ENCODE data around the gene SFMBT2.

The SFMBT2 gene

DNA sequence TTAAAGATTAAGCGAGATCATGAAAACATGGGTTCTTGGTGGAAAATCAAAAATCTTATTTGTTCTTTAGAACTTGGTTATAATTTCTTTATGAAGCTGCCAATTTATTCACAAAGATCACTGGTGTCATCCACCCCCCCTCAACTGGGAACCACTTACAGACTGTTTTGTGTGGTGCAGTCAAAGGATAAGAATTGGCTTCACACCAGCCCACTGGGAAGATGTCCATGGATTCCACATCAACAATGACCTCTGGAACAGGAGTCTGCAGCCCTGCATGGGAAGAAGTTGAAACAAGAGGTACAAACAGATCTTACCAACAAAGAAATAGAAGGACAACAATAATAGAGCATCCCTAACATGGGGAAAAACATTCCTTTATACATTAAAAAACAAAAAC, 205.2 kb downstream of the SFMBT2 start:
- TF ChIP-seq NFIC (IDR thresholded peaks at IDR 0.05) (no peak), TEAD4 (IDR thresholded peaks at IDR 0.05) (no peak), TCF12 (IDR thresholded peaks at IDR 0.05; ENCODE audit: low read depth) (no peak), FOXM1 (IDR thresholded peaks at IDR 0.05; ENCODE audit: borderline replicate concordance, low read depth) (no peak), RAD21 (IDR thresholded peaks at IDR 0.05; ENCODE audit: low read depth) (no peak), EP300 (IDR thresholded peaks at IDR 0.05; ENCODE audit: borderline replicate concordance) (no peak), CEBPB (IDR thresholded peaks at IDR 0.05) (no peak)
- TF ChIP-seq, protein P1, sequence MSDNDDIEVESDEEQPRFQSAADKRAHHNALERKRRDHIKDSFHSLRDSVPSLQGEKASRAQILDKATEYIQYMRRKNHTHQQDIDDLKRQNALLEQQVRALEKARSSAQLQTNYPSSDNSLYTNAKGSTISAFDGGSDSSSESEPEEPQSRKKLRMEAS (IDR thresholded peaks at IDR 0.05), result no peak
- TF ChIP-seq, protein P2, sequence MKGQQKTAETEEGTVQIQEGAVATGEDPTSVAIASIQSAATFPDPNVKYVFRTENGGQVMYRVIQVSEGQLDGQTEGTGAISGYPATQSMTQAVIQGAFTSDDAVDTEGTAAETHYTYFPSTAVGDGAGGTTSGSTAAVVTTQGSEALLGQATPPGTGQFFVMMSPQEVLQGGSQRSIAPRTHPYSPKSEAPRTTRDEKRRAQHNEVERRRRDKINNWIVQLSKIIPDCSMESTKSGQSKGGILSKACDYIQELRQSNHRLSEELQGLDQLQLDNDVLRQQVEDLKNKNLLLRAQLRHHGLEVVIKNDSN (IDR thresholded peaks at IDR 0.05), result no peak
- TF ChIP-seq, protein P3, sequence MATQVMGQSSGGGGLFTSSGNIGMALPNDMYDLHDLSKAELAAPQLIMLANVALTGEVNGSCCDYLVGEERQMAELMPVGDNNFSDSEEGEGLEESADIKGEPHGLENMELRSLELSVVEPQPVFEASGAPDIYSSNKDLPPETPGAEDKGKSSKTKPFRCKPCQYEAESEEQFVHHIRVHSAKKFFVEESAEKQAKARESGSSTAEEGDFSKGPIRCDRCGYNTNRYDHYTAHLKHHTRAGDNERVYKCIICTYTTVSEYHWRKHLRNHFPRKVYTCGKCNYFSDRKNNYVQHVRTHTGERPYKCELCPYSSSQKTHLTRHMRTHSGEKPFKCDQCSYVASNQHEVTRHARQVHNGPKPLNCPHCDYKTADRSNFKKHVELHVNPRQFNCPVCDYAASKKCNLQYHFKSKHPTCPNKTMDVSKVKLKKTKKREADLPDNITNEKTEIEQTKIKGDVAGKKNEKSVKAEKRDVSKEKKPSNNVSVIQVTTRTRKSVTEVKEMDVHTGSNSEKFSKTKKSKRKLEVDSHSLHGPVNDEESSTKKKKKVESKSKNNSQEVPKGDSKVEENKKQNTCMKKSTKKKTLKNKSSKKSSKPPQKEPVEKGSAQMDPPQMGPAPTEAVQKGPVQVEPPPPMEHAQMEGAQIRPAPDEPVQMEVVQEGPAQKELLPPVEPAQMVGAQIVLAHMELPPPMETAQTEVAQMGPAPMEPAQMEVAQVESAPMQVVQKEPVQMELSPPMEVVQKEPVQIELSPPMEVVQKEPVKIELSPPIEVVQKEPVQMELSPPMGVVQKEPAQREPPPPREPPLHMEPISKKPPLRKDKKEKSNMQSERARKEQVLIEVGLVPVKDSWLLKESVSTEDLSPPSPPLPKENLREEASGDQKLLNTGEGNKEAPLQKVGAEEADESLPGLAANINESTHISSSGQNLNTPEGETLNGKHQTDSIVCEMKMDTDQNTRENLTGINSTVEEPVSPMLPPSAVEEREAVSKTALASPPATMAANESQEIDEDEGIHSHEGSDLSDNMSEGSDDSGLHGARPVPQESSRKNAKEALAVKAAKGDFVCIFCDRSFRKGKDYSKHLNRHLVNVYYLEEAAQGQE (IDR thresholded peaks at IDR 0.05; ENCODE audit: low read depth), result no peak

DNA sequence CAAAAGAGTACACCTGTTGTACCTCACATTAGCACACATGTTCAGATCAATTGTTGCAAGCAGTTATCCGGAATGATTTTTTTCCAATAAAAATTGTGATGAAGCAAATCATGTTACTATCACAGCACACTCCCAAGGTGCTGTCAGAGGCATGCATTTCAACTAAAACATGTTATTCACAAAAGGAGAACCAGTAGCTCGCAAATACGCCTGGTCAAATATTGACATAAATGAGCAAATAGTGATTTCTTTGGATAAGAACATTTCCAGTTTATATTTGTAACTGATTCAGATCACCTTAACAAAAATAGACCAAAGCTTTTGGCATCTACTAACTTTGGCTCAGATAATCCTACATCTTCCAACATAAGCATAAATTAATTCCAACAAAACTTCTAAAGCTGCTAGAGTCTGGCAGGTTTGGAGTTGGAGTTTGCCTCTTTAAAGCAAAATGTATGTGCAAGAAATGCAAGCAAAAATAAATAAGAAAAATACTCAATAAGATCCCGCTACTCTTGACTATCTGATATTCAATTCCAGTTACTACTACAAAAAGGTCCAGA, 208.0 kb downstream of the SFMBT2 start:
- TF ChIP-seq YY1 (IDR thresholded peaks at IDR 0.05; ENCODE audit: low read depth) (no peak), EGR1 (IDR thresholded peaks at IDR 0.05) (no peak), TEAD4 (IDR thresholded peaks at IDR 0.05) (no peak), FOXM1 (IDR thresholded peaks at IDR 0.05; ENCODE audit: borderline replicate concordance, low read depth) (no peak), CREB1 (IDR thresholded peaks at IDR 0.05; ENCODE audit: low read depth) (no peak), ZBTB7A (IDR thresholded peaks at IDR 0.05; ENCODE audit: low read depth) (no peak), RAD21 (IDR thresholded peaks at IDR 0.05; ENCODE audit: low read depth) (no peak), EP300 (IDR thresholded peaks at IDR 0.05; ENCODE audit: borderline replicate concordance) (no peak)
- TF ChIP-seq, protein P3 (IDR thresholded peaks at IDR 0.05; ENCODE audit: low read depth), result no peak

DNA sequence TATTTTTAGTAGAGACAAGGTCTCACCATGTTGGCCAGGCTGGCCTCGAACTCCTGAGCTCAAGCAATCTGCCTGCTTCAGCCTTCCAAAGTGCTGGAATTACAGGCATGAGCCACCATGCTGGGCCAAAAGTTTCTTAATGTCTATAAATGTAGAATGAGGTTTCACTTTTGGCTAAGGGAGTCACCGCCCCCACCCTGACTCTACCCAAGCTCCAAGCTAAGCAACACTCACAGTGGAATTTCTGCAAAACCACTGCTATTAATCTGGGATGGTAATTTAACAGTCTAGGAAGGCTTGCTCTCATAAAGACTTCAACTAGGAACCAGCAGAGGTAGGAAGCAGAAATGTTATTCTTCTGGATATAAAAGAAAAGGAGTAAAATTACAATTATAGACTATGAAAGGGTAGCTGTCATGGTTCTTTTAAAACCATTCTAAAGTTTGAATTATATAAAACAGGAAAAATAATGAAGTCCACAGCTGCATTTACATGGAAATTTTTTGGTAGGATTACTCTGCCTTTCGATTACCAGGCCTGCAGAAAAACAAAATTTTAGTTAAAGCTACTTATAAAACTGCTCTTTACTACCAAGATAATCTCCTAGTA, 211.6 kb downstream of the SFMBT2 start:
- TF ChIP-seq TCF12 (IDR thresholded peaks at IDR 0.05; ENCODE audit: low read depth) (no peak), TAF1 (IDR thresholded peaks at IDR 0.05; ENCODE audit: low read depth) (no peak), NFIC (IDR thresholded peaks at IDR 0.05) (no peak), FOXM1 (IDR thresholded peaks at IDR 0.05; ENCODE audit: borderline replicate concordance, low read depth) (no peak), ZBTB7A (IDR thresholded peaks at IDR 0.05; ENCODE audit: low read depth) (no peak), RAD21 (IDR thresholded peaks at IDR 0.05; ENCODE audit: low read depth) (no peak), EP300 (IDR thresholded peaks at IDR 0.05; ENCODE audit: borderline replicate concordance) (no peak), EGR1 (IDR thresholded peaks at IDR 0.05) (no peak), CEBPB (IDR thresholded peaks at IDR 0.05) (no peak), TEAD4 (IDR thresholded peaks at IDR 0.05) (no peak), CREB1 (IDR thresholded peaks at IDR 0.05; ENCODE audit: low read depth) (no peak), YY1 (IDR thresholded peaks at IDR 0.05; ENCODE audit: low read depth) (no peak)
- TF ChIP-seq, protein P3 (IDR thresholded peaks at IDR 0.05; ENCODE audit: low read depth), result no peak
- TF ChIP-seq, protein P2 (IDR thresholded peaks at IDR 0.05), result no peak
- TF ChIP-seq, protein P1 (IDR thresholded peaks at IDR 0.05), result no peak

DNA sequence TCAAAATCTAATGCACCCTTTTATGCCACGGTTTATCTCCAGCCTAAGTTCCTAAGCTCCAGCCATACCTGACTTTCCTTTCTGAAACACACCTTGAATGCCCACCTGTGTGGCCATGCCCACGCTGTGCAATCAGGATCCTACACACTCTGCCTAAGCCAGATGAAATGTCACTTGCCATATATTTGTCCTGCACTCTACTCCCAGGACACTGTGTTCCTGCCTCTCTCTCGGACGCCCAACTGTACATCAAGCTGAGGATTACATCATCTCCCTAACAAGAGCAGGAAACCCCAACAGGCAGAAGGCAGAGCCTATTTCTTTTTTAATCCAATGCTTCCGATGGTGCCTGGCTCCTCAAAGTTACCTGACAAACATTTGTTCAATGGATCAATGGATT, 214.6 kb downstream of the SFMBT2 start:
- no peak for TF ChIP-seq EP300 (IDR thresholded peaks at IDR 0.05; ENCODE audit: borderline replicate concordance)
- TF ChIP-seq, protein P2 (IDR thresholded peaks at IDR 0.05), result no peak
- TF ChIP-seq YY1 (IDR thresholded peaks at IDR 0.05; ENCODE audit: low read depth), result no peak
- TF ChIP-seq RAD21 (IDR thresholded peaks at IDR 0.05; ENCODE audit: low read depth), result no peak
- TF ChIP-seq, protein P1 (IDR thresholded peaks at IDR 0.05), result no peak
- no peak for TF ChIP-seq TCF12 (IDR thresholded peaks at IDR 0.05; ENCODE audit: low read depth)
- no peak for TF ChIP-seq TEAD4 (IDR thresholded peaks at IDR 0.05)
- no peak for TF ChIP-seq CREB1 (IDR thresholded peaks at IDR 0.05; ENCODE audit: low read depth)
- TF ChIP-seq EGR1 (IDR thresholded peaks at IDR 0.05), result no peak
- no peak for TF ChIP-seq FOXM1 (IDR thresholded peaks at IDR 0.05; ENCODE audit: borderline replicate concordance, low read depth)
- TF ChIP-seq, protein P3 (IDR thresholded peaks at IDR 0.05; ENCODE audit: low read depth), result no peak
- TF ChIP-seq CEBPB (IDR thresholded peaks at IDR 0.05), result no peak
- TF ChIP-seq TAF1 (IDR thresholded peaks at IDR 0.05; ENCODE audit: low read depth), result no peak

All from Ishikawa (cell line).